Embryonic facial prominence (tissue), 1 donor: ENCODE data around the gene SYMPK.
A peak's percentile ranks its signal among the peaks of the same experiment; 100 is the strongest.

Source experiments
- DNase-seq: peaks from one replicate; pipeline ENCODE4 v3.0.0-alpha.2; 2016; ENCODE audit errors: extremely low spot score

The SYMPK gene

DNA sequence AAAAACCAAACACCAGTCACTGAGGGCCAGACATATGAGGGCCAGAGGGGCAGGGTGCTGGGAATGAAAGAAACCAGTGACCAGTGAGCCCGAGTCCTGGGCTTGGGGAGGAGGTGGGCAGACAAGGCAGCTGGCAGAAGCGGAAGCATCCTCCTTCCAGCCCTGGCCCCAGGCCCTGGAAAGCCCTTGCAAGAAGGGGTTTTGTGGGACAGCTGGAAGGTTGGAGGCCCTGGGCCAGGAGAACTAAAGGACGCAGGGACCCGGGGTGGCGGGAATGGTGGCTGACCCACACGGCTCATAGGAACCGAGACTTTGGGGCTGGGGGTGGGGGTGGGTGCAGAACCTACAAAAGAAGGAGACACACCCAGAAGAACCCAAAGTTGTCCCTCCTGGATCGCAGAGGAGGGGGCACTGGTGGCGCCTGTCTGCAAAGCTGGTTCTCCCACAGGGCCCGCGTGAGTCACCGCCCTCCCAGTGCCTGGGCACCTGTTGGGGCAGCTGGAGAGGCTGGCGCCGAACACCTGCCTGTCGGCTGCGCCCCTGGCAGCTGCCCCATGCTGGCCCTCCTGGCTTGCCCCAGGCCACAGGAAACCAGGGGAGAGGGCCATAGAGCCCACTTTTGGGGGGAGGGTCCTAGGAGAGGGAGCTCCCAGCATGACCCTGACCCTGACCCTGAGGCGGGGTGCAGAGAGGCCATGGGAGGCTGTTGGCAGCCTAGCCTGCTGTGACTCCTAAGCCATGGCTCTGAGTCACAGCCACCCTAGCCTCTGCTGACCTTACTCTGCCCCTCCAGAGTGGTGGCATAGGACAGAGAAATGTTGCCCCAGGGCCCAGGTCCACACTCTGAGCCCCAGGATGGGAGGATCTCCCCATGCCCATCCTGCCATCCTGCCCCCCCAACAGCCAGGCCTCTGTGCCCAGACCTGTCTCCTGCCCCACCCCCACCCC lies 81.5 kb downstream of the SYMPK start:
- no peak for DNase-seq

GRCh38 chr19:45780448-45781213 lies 82.3 kb downstream of the SYMPK start:
- DNase-seq, result no peak

- DNase-seq, result no peak
Measured at GRCh38 chr19:45780146-45780447, 82.8 kb downstream of the SYMPK start.

- peak; percentile 17 for DNase-seq
Measured at GRCh38 chr19:45779231-45780145, 83.5 kb downstream of the SYMPK start.

DNA sequence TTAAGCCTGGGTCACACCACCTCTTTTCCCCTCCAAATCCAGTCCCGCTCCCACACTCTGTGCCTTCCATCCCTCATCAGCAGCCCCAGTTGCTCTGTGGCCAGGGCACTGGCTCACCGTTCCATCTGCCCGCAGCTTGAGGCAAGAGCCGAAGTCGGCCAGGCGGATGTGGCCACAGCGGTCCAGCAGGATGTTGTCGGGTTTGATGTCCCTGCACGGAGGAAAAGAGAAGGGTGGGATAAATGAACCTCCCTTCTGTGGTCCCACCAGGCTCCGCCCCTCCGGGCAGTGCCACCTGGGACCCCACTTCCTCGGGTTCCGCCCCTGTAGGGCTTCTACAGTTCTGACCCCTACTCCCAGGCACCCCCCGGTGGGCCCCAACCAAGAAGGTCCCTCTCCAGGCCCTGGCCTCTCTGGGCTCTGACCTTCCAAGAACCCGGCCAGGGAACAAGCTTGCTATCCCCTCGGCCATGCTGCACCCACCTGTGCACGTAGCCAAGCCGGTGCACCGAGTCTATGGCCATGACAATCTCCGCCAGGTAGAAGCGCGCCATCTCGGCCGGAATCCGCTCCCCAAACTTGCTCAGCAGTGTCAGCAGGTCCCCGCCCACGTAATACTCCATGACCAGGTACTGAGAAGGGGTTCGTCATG lies 84.8 kb downstream of the SYMPK start:
- peak; percentile 1 for DNase-seq

DNA sequence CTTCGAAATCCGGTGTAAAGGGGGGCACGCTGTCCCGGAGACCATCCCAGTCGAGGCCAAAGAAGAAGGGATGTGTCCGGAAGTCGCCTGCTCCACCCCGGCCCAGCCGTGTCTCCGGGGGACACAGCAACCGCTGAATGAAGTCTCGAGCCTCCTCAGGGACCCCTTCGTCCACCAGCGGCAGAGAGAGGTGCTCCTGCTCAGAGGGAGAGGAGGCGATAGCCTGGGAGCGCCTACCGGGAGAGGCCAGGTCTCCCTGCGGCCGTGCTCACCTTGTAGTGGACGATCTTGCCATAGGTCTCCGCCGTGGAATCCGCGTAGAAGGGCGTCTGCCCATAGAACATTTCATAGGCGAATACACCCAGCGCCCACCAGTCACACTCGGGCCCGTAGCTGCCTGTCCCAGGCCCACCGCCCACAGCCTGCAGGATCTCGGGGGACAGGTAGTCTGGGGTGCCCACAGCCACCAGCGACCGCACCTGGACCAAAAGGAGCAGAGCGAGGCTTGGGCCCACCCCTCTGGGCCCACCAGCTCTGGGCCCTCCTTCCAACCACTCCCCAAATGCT lies 85.5 kb downstream of the SYMPK start:
- DNase-seq, result no peak

GRCh38 chr19:45774765-45775164 lies 88.2 kb downstream of the SYMPK start:
- peak; percentile 4 for DNase-seq

DNA sequence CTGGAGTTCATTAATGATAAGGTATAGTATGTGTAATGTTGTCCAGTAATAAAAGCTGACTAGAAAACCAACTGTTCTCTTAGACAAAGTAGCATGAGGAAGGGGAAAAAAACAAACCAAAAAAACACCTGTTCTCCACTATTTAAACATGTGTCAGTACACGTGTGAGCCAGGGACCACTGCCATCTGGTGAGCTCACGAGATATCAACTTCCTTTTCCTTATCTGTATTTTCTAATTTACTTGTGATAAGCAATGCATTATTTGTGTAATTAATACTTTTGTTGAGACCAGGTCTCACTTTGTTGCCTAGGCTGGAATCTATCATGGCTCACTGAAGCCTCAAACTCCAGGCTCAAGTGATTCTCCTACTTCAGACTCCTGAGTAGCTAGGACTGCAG lies 89.6 kb downstream of the SYMPK start:
- no peak for DNase-seq

DNA sequence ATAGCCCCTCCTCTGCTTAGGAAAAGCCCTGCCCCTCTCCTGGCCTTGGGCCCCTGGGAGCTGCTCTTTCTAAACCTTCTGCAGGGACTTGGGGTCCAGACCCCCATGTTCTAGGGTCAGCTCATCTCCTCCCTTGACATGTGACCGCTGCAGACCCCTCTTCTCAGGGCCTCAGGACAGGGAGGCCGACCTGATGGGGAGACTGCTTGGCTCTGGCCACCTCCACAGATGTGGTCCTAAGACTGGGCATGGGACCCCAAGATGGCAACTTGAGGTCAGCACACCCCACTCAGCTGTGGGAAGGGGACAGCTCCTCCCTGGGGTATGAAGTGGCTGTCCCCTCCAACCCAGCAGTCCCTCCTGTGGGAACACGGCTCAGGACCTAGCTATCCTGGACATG lies 90.0 kb downstream of the SYMPK start:
- no peak for DNase-seq

DNA sequence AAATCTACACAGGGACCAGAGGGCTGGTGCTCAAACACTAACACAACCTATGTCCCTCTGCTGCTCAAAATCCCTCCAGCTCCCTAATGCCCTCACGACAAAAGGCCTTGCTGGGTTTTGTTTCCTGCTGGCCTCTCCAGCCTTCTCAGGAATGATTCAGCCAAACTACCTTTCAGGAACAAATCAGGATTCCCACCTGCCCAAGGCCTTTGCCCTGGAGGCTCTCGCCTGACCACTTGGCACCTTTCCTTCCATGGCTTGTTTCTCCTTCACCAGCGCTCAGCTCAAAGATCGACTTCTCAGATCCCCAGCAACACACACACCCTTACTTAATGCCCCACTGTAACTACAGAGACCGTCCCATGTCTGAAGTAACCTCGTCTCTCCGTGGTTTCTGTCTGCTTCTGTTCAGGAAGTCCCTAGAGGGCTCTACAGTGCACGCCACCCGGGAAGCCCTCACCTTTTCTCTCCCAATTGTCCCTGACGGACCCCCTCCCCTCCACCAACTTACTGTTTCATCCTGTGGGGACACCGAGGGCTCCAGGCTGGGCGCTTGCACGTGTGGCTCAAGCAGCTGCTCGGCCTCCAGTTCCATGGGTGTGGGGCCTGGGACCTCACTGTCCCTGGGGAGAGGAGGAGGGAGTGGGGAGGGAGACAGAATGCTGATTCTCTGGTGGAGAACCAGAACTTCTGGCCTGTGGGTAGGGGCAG lies 90.7 kb downstream of the SYMPK start:
- DNase-seq, result no peak

DNA sequence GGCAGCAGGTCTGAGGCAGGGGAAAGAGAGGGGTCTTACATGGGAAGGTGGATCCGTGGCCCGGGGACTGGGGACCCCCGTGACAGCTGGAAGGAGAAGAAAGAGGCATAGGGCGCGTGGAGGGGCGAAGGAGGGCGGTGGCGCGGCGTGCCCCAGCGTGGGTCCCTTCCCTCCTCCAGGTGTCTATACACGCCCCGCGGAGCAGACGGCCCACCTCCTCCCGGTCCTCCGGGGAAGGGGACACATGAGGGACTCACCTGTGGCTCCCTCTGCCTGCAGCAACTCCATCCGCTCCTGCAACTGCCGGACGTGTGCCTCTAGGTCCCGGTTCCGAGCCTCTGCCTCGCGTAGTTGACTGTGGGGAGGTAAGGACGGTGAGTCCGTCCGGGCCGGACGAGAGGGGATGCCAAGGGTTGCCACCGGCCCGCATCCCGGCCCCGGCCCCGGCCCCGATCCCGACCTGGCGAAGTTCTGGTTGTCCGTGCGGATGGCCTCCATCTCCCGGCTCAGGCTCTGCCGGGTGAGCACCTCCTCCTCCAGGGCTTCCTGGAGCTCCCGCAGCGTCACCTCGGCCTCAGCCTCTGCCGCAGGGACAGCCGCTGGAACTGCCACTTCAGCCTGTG lies 91.5 kb downstream of the SYMPK start:
- no peak for DNase-seq

DNA sequence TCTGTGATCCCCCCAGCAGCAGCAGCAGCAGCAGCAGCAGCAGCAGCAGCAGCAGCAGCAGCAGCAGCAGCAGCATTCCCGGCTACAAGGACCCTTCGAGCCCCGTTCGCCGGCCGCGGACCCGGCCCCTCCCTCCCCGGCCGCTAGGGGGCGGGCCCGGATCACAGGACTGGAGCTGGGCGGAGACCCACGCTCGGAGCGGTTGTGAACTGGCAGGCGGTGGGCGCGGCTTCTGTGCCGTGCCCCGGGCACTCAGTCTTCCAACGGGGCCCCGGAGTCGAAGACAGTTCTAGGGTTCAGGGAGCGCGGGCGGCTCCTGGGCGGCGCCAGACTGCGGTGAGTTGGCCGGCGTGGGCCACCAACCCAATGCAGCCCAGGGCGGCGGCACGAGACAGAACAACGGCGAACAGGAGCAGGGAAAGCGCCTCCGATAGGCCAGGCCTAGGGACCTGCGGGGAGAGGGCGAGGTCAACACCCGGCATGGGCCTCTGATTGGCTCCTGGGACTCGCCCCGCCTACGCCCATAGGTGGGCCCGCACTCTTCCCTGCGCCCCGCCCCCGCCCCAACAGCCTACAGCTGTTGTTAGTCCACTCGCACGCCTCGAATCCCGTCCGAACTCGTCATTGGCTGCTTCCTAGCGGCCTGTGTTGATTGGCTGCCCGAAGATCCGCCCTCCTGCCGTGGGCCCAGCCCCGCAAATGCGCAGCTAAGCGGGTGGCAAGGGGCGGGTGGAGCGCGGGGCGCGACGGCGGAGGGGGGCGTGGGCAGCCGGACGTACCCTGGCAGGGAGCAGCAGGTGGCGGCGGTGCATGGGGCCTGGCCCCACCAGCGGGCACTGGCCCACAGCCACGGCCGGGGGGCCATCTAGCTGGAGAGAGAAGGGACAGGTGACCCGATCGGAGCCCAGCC lies 92.5 kb downstream of the SYMPK start:
- DNase-seq, result peak; percentile 96

DNA sequence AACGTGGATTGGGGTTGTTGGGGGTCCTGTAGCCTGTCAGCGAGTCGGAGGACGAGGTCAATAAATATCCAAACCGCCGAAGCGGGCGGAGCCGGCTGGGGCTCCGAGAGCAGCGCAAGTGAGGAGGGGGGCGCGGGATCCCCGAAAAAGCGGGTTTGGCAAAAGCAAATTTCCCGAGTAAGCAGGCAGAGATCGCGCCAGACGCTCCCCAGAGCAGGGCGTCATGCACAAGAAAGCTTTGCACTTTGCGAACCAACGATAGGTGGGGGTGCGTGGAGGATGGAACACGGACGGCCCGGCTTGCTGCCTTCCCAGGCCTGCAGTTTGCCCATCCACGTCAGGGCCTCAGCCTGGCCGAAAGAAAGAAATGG lies 93.1 kb downstream of the SYMPK start:
- DNase-seq, result no peak

DNA sequence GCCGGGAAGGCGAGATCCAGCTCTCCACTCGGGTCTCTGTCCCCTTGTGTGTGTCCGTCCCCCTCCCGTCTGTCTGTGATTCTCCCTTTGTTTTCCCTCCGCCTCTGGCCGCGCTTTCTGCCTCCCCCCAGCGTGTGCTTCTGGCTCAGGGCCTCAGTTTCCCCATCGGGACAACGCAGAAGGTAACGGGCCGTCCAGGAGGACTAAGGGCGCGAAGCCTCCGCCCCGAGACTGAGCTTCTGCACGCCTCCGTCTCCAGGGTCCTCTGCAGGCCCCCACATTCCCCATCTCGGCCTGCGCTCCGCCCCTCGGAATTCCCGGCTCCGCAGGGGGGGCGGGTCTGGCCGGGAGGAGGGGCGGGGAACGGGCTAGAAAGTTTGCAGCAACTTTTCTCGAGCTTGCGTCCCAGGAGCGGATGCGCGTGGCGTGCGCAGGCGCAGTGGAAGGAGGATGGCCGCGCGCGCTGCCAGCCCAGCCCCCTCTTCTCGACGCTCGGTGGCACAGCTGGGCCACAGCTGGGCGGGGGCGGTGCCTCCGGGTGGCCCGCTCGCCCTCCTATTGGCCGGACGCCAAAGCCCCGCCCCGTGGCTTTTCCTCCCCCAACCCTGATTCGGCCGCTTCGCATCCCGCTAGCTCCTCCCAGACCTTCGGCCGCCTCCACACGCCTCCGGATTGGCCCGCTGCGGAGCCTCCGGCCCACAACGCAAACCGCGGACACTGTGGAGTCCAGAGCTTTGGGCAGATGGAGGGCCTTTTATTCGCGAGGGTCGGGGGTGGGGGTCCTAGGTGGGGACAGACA lies 93.8 kb downstream of the SYMPK start, which contains the start of gene SIX5:
TSS of gene SIX5 (minus strand) at position 269 of the 799 bp plus-strand sequence. CDS start 408 bp downstream, outside the sequence.
- peak; percentile 97 for DNase-seq

DNA sequence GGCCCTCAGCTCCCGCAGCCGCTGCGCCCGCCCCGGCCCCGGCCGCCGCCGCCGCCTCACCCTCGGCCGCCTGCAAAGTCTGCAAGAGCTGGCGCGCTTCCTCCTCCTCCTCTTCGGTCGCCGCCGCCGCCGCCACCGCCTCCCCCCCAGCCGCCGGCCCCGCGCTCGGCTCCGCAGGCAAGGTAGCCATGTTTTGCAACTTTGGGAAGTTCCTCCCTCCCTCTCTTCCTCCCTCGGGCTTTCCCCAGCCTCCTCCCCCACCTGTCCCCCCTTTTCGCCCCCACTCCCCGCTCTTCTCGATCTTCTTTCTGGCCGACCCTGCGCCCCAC lies 94.3 kb downstream of the SYMPK start:
- no peak for DNase-seq

- no peak for DNase-seq
Measured at GRCh38 chr19:45767881-45768654, 94.9 kb downstream of the SYMPK start.

DNA sequence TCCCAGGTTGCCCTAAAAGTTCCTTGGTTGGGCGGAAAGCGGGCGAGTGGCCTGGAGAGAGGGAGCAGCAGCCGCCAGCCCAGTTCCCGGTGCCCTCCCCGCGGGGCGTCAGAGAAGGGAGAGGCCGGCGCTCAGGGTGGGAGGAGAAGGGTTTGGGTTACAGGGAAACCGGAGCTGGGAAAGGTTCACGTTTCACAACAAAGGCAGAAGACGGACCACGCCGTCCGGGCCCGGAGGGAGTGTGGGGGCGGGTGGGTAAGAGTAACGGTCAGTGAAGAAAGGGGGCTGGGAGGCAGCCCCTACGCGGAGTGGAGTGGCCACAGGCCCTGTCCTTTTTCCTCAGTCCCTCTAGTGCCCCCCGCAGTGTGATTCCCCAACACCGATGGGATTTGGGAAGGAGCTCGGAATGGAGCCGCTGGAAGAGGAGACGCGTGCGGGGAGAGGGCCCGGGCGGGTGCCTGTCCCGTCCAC lies 95.5 kb downstream of the SYMPK start:
- peak; percentile 56 for DNase-seq
